B cell (primary cell): ENCODE results near the gene COLGALT1. TPM values are rescaled to one million over a fixed set of nuclear protein-coding genes. Genes with fewer than 3 reads are reported as not detected.

ENCODE experiments used
- ATAC-seq: fragments of 200-7000 bp; cut with Tn5 transposase; one replicate; pipeline ENCODE4 v1.10.0; 2021; ENCODE audit warnings: low read depth, mild to moderate bottlenecking, moderate number of reproducible peaks, moderate library complexity
- CTCF ChIA-PET: fragments of 350-600 bp; sonication (Branson Sonifier 250); formaldehyde crosslinking; loops from one replicate; lab custom pipeline; 2021; ENCODE audit warnings: antibody characterized with exemption, inconsistent platforms; lab: Charles Lee
- POLR2A ChIA-PET: fragments of 350-600 bp; sonication (Branson Sonifier 250); formaldehyde crosslinking; loops from one replicate; lab custom pipeline; 2021; ENCODE audit warnings: antibody characterized with exemption; lab: Charles Lee
- DNase-seq: peaks from one replicate; pipeline ENCODE4 v3.0.0; 2013
- H2AFZ ChIP-seq: 2 replicates; pipeline ENCODE4 v1.6.1; 2012; ENCODE audit warnings: mild to moderate bottlenecking, low read depth, low read length; ENCODE audit not compliant: insufficient read depth, poor library complexity, severe bottlenecking
- H3K27ac ChIP-seq, 2 donors: 1 replicate in 1 of 2; 2 replicates in 1 of 2; pipeline ENCODE4 v1.5.1; 2012 to 2013; ENCODE audit warnings: low read length in 2 of 2, mild to moderate bottlenecking in 2 of 2, moderate library complexity in 1 of 2
- H3K27me3 ChIP-seq, 4 experiments: fragments of 200-600 bp in 1 of 4; sonication (generic) in 1 of 4; replicated peaks in 1 of 4; 1 replicate in 2 of 4; 2 replicates in 2 of 4; pipeline versions ENCODE4 v1.6.1 to v1.7.0; 2013 to 2016; ENCODE audit warnings: low read length in 3 of 4, mild to moderate bottlenecking in 2 of 4, mixed read lengths in 1 of 4, moderate library complexity in 1 of 4; ENCODE audit not compliant: insufficient read depth in 4 of 4, control insufficient read depth in 3 of 4; ENCODE audit errors: control extremely low read depth in 1 of 4
- H3K36me3 ChIP-seq, 2 experiments: replicated peaks in 1 of 2; 1 replicate in 1 of 2; 2 replicates in 1 of 2; pipeline versions ENCODE4 v1.6.1 to v1.7.1; 2013; ENCODE audit warnings: low read length in 1 of 2; ENCODE audit not compliant: insufficient read depth in 2 of 2, control insufficient read depth in 1 of 2; ENCODE audit errors: control extremely low read depth in 1 of 2, extremely low read depth in 1 of 2
- H3K4me1 ChIP-seq, 2 donors: fragments of 200-600 bp in 1 of 2; sonication (generic) in 1 of 2; 1 replicate in 1 of 2; 2 replicates in 1 of 2; pipeline versions ENCODE4 v1.5.1 to v1.6.1; 2013 to 2017; ENCODE audit warnings: low read length in 2 of 2; ENCODE audit not compliant: control insufficient read depth in 2 of 2, insufficient read depth in 2 of 2
- H3K4me2 ChIP-seq: replicated peaks from 2 replicates; pipeline ENCODE3; 2012; ENCODE audit warnings: mild to moderate bottlenecking, low read depth, low read length; ENCODE audit not compliant: poor library complexity, severe bottlenecking
- H3K4me3 ChIP-seq, 5 experiments: fragments of 200-600 bp in 1 of 5; sonication (generic) in 1 of 5; 1 replicate in 3 of 5; 2 replicates in 2 of 5; pipeline versions ENCODE4 v1.5.1 to v1.7.0; 2011 to 2016; ENCODE audit warnings: low read length in 4 of 5, mild to moderate bottlenecking in 4 of 5, low read depth in 2 of 5, control low read depth in 1 of 5, moderate library complexity in 1 of 5; ENCODE audit not compliant: insufficient read depth in 1 of 5; ENCODE audit errors: control extremely low read depth in 1 of 5, extremely low read depth in 1 of 5
- H3K79me2 ChIP-seq: fragments of 200-600 bp; sonication (generic); one replicate; pipeline ENCODE4 v1.6.0; 2016; ENCODE audit warnings: low read length; ENCODE audit not compliant: control insufficient read depth, insufficient read depth
- H3K9ac ChIP-seq: fragments of 200-600 bp; sonication (generic); 2 replicates; pipeline ENCODE4 v1.6.1; 2017; ENCODE audit warnings: mild to moderate bottlenecking, low read length, moderate library complexity
- H3K9me3 ChIP-seq, 3 donors: one replicate each; pipeline versions ENCODE4 v1.6.1 to v1.7.1; 2013; ENCODE audit warnings: low read length in 2 of 3; ENCODE audit not compliant: control insufficient read depth in 2 of 3, insufficient read depth in 1 of 3; ENCODE audit errors: control extremely low read depth in 1 of 3
- H4K20me1 ChIP-seq: 2 replicates; pipeline ENCODE4 v1.6.0; 2012; ENCODE audit warnings: mild to moderate bottlenecking, low read length; ENCODE audit not compliant: insufficient read depth, control insufficient read depth, poor library complexity, severe bottlenecking
- H3K27ac Mint-ChIP-seq: one replicate; pipeline ENCODE4 v1.8.0; 2021; ENCODE audit warnings: mixed read lengths
- H3K27me3 Mint-ChIP-seq: one replicate; pipeline ENCODE4 v1.8.0; 2021; ENCODE audit warnings: mixed read lengths
- H3K4me1 Mint-ChIP-seq: one replicate; pipeline ENCODE4 v1.8.0; 2021; ENCODE audit warnings: mixed read lengths
- H3K4me3 Mint-ChIP-seq: one replicate; pipeline ENCODE4 v1.8.0; 2021; ENCODE audit warnings: mixed read lengths
- H3K9me3 Mint-ChIP-seq: one replicate; pipeline ENCODE4 v1.8.0; 2022; ENCODE audit warnings: mixed read lengths; ENCODE audit not compliant: insufficient read depth
- EZH2 ChIP-seq: IDR thresholded peaks from 2 replicates; pipeline ENCODE4 v1.6.1; 2012; ENCODE audit warnings: borderline replicate concordance, low read depth, mild to moderate bottlenecking, moderate library complexity, low read length; ENCODE audit not compliant: insufficient read depth, poor library complexity, severe bottlenecking
- WGBS: methylation state at CpG from one replicate; pipeline ENCODE4 v1.1.5; 2013; ENCODE audit warnings: missing lambda C conversion rate; ENCODE audit not compliant: insufficient coverage; 5-methylcytosine and 5-hydroxymethylcytosine counted together
- intact Hi-C: fragments of 100-400 bp; cut with micrococcal nuclease; formaldehyde crosslinking; loops from one replicate; pipeline ENCODE4 v1.10.0; 2022
- polyA plus RNA-seq: library from polyadenylated mRNA; depleted of rRNA; stranded (reverse); fragments of >200 nt; gene quantifications from 2 replicates; pipeline ENCODE4 v1.2.3, GENCODE V29; 2012
- total RNA-seq, 2 donors: library from RNA; stranded (reverse); fragments of 120-200 nt in 1 of 2; gene quantifications; 1 replicate in 1 of 2; 2 replicates in 1 of 2; pipeline versions ENCODE4 v1.2.3 to v1.2.4, GENCODE V29; 2013 to 2022
- TF ChIP-seq, protein P1 (sequence below): fragments of 200-600 bp; IDR thresholded peaks from one replicate; pipeline ENCODE4 v1.8.0; 2022; ENCODE audit warnings: antibody characterized with exemption, mild to moderate bottlenecking

COLGALT1 gene
- total and polyA plus RNA-seq, 2 donors (not counting 1 experiment from before 2014, with no cell fraction given): 108 to 126 TPM

DNA sequence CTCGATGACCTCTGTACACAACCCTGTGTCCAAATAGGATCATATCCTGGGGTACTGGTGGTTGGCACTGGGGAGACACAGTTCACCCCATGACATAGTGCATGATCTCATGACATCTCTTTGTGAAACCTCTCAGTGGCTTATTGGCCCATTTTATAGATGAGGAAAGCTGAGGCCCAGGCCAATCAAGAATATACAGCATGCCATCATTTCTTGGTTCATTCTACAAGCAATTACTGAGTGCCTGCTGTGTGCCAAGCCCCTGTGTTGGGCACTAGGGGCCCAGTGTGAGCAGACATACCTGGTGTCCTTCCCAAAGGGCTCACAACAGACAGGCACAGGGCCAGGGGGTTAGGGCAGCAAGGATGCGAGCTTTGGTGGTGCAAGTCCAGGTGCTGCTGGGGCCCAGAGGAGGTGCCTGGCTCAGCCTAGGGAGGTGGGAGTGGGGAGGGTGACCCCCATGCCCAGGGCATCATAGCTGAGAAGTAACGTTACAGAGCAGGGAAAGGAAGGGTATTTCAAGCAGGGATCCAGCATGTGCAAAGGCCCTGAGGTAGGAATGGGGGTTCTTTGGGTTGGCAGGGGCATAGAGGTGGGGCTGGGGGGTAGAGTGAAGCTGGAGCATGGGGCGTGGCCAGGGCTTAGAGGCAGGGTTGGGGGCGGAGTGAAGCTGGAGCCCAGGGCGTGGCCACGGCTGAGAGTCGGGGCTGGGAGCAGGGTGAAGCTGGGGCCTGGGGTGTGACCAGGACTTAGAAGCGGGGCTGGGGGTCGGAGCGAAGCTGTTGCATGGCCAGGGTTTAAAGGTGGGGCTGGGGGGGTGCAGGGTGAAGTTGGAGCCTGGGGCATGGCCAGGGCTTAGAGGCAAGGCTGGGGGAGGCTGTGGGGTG, 20.7 kb downstream of the COLGALT1 start:
- H3K4me3 Mint-ChIP-seq: no peak overlapping the region
- no peaks in the 10 kb centered on the region for H3K27me3 ChIP-seq
- H2AFZ ChIP-seq: no peak overlapping the region
- H3K27ac Mint-ChIP-seq: no peak overlapping the region
- no peak overlapping the region for H3K27ac ChIP-seq
- no peak overlapping the region for H3K4me2 ChIP-seq
- H4K20me1 ChIP-seq: peaks cover 43% of the 10 kb centered on the region
- no peaks in the 10 kb centered on the region for H3K4me1 ChIP-seq
- peaks cover 13% of the 10 kb centered on the region for H3K4me1 Mint-ChIP-seq
- TF ChIP-seq EZH2: no peak
- TF ChIP-seq, protein P1, sequence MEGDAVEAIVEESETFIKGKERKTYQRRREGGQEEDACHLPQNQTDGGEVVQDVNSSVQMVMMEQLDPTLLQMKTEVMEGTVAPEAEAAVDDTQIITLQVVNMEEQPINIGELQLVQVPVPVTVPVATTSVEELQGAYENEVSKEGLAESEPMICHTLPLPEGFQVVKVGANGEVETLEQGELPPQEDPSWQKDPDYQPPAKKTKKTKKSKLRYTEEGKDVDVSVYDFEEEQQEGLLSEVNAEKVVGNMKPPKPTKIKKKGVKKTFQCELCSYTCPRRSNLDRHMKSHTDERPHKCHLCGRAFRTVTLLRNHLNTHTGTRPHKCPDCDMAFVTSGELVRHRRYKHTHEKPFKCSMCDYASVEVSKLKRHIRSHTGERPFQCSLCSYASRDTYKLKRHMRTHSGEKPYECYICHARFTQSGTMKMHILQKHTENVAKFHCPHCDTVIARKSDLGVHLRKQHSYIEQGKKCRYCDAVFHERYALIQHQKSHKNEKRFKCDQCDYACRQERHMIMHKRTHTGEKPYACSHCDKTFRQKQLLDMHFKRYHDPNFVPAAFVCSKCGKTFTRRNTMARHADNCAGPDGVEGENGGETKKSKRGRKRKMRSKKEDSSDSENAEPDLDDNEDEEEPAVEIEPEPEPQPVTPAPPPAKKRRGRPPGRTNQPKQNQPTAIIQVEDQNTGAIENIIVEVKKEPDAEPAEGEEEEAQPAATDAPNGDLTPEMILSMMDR: no peak
- 96% methylated on average over 11 of the region's 11 CpGs for WGBS
- ChIA-PET POLR2A (interaction anchor here (0.6 to 0.9 kb wide), 2 partner anchors 28 to 190 kb away, joined by 3 to 7 read pairs; no protein-coding TSS in a partner anchor), CTCF (interaction anchor here (1.3 to 6.5 kb wide), 5 partner anchors 12 to 79 kb away, joined by 3 to 79 read pairs (median 6); no protein-coding TSS in a partner anchor)
- intact Hi-C loops: no loop called here
- no peaks in the 10 kb centered on the region for H3K9me3 Mint-ChIP-seq
- H3K9ac ChIP-seq: no peak overlapping the region
- ATAC-seq (no peak), DNase-seq (no peak)
- no peaks in the 10 kb centered on the region for H3K27me3 Mint-ChIP-seq
- H3K36me3 ChIP-seq: peaks cover 2 to 55% of the 10 kb centered on the region in 2 experiments
- H3K4me3 ChIP-seq: no peak overlapping the region
- H3K9me3 ChIP-seq: no peaks in the 10 kb centered on the region
- peaks cover 4% of the 10 kb centered on the region for H3K79me2 ChIP-seq
